ENCODE data around the gene CAPN5. TPM values are rescaled to one million over a fixed set of nuclear protein-coding genes. Genes with fewer than 3 reads are reported as not detected.

CAPN5 gene
- polyA plus RNA-seq, 3 donors = 0.28 to 0.83 (median 0.62) TPM

- Histone ChIP-seq H3K79me2 (ENCODE audit: insufficient read depth, low read length) (no peaks in the 10 kb centered on the region), H3K27ac (ENCODE audit: low read depth in 1 of 2, low read length in 2 of 2) (no peak overlapping the region), H2AFZ (ENCODE audit: insufficient read depth, low read depth, low read length, poor library complexity, severe bottlenecking) (no peak overlapping the region), H3K4me3 (replicated peaks in 1 of 3; ENCODE audit: low read depth in 2 of 3, low read length in 3 of 3) (no peak overlapping the region), H3K9ac (ENCODE audit: insufficient read depth, low read length, poor library complexity, severe bottlenecking) (no peak overlapping the region), H3K4me2 (replicated peaks; ENCODE audit: extremely low read depth, low read length, poor library complexity, severe bottlenecking) (no peak overlapping the region), H3K27me3 (ENCODE audit: control insufficient read depth in 2 of 2, insufficient read depth in 2 of 2, low read length in 2 of 2) (peaks cover 0 to 6% of the 10 kb centered on the region in 2 donors), H4K20me1 (ENCODE audit: insufficient read depth, low read length) (no peaks in the 10 kb centered on the region), H3K9me3 (replicated peaks in 1 of 2; ENCODE audit: control insufficient read depth in 1 of 2, insufficient read depth in 1 of 2, low read length in 2 of 2) (no peaks in the 10 kb centered on the region), H3K4me1 (ENCODE audit: control insufficient read depth in 1 of 2, insufficient read depth in 2 of 2, low read length in 2 of 2) (no peaks in the 10 kb centered on the region), H3K36me3 (replicated peaks in 1 of 2; ENCODE audit: control insufficient read depth in 1 of 2, insufficient read depth in 2 of 2, low read length in 2 of 2) (no peaks in the 10 kb centered on the region)
- peaks cover 1 to 3% (median 1%) of the 10 kb centered on the region in 3 donors for H3K27me3 Mint-ChIP-seq (ENCODE audit: low read depth in 3 of 3)
- no peak for TF ChIP-seq CTCF (IDR thresholded peaks at IDR 0.05)
- H3K4me1 Mint-ChIP-seq = peaks cover 5% of the 10 kb centered on the region
- intact Hi-C loops (cut with micrococcal nuclease) = no loop called here
- peak overlapping the region in 2 of 7 donors; percentile 21 to 51 for H3K27ac Mint-ChIP-seq
- no peak overlapping the region for H3K4me3 Mint-ChIP-seq
- WGBS (ENCODE audit: insufficient coverage) = 82% methylated on average over 5 of the region's 7 CpGs
- no peak for DNase-seq
- peaks cover 0 to 3% (median 0%) of the 10 kb centered on the region in 7 donors for H3K9me3 Mint-ChIP-seq
- H3K36me3 Mint-ChIP-seq = no peaks in the 10 kb centered on the region
Measured at GRCh38 chr11:77029829-77030228, 36.9 kb upstream of the CAPN5 start.

- Mint-ChIP-seq H3K27ac (no peak overlapping the region), H3K27me3 (ENCODE audit: low read depth in 3 of 3) (peaks cover 1 to 3% (median 3%) of the 10 kb centered on the region in 3 donors), H3K9me3 (peaks cover 0 to 3% (median 0%) of the 10 kb centered on the region in 7 donors), H3K4me1 (peaks cover 15% of the 10 kb centered on the region), H3K4me3 (no peak overlapping the region), H3K36me3 (no peaks in the 10 kb centered on the region)
- intact Hi-C loops (cut with micrococcal nuclease) = no loop called here
- no peak overlapping the region for H2AFZ ChIP-seq (ENCODE audit: insufficient read depth, low read depth, low read length, poor library complexity, severe bottlenecking)
- H3K9me3 ChIP-seq (replicated peaks in 1 of 2; ENCODE audit: control insufficient read depth in 1 of 2, insufficient read depth in 1 of 2, low read length in 2 of 2) = no peaks in the 10 kb centered on the region
- no peak for DNase-seq
- H4K20me1 ChIP-seq (ENCODE audit: insufficient read depth, low read length) = no peaks in the 10 kb centered on the region
- no peak overlapping the region for H3K9ac ChIP-seq (ENCODE audit: insufficient read depth, low read length, poor library complexity, severe bottlenecking)
- no peak for TF ChIP-seq CTCF (IDR thresholded peaks at IDR 0.05)
- H3K4me3 ChIP-seq (replicated peaks in 1 of 3; ENCODE audit: low read depth in 2 of 3, low read length in 3 of 3) = no peak overlapping the region
- H3K4me1 ChIP-seq (ENCODE audit: control insufficient read depth in 1 of 2, insufficient read depth in 2 of 2, low read length in 2 of 2) = peaks cover 7 to 8% of the 10 kb centered on the region in 2 donors
- no peak overlapping the region for H3K27ac ChIP-seq (ENCODE audit: low read depth in 1 of 2, low read length in 2 of 2)
- peaks cover 0 to 6% of the 10 kb centered on the region in 2 donors for H3K27me3 ChIP-seq (ENCODE audit: control insufficient read depth in 2 of 2, insufficient read depth in 2 of 2, low read length in 2 of 2)
- no peaks in the 10 kb centered on the region for H3K79me2 ChIP-seq (ENCODE audit: insufficient read depth, low read length)
- 86% methylated on average over 6 of the region's 12 CpGs for WGBS (ENCODE audit: insufficient coverage)
- H3K36me3 ChIP-seq (replicated peaks in 1 of 2; ENCODE audit: control insufficient read depth in 1 of 2, insufficient read depth in 2 of 2, low read length in 2 of 2) = no peaks in the 10 kb centered on the region
- H3K4me2 ChIP-seq (replicated peaks; ENCODE audit: extremely low read depth, low read length, poor library complexity, severe bottlenecking) = no peak overlapping the region
Measured at GRCh38 chr11:77030834-77031414, 35.8 kb upstream of the CAPN5 start.
